Right atrium auricular region (tissue), 2 donors: ENCODE measurements around the gene NR2F2. TPM values are rescaled to one million over a fixed set of nuclear protein-coding genes. Genes with fewer than 3 reads are reported as not detected.

Source experiments
- DNase-seq: peaks from one replicate; pipeline ENCODE4 v3.0.0-alpha.2; 2019; ENCODE audit warnings: low spot score
- H3K27ac ChIP-seq, 2 donors: fragments of 200-600 bp; sonication (generic); 1 replicate in 1 of 2; 2 replicates in 1 of 2; pipeline ENCODE4 v1.5.1; 2016 to 2019
- H3K27me3 ChIP-seq, 2 donors: fragments of 200-600 bp; sonication (generic); one replicate each; pipeline versions ENCODE4 v1.5.1 to v1.6.0; 2017 to 2019
- H3K36me3 ChIP-seq: fragments of 200-600 bp; sonication (generic); one replicate; pipeline ENCODE4 v1.5.1; 2016
- H3K4me1 ChIP-seq, 2 donors: fragments of 200-600 bp; sonication (generic); one replicate each; pipeline versions ENCODE4 v1.5.1 to v1.6.0; 2017 to 2019
- H3K4me3 ChIP-seq, 2 donors: fragments of 200-600 bp; sonication (generic); 1 replicate in 1 of 2; 2 replicates in 1 of 2; pipeline ENCODE4 v1.5.1; 2017 to 2019; ENCODE audit warnings: mild to moderate bottlenecking in 1 of 2, moderate library complexity in 1 of 2
- H3K9me3 ChIP-seq, 2 donors: fragments of 200-600 bp; sonication (generic); one replicate each; pipeline ENCODE4 v1.5.1; 2019
- CTCF ChIP-seq, 2 donors: fragments of 200-600 bp; sonication (generic); IDR thresholded peaks; one replicate each; pipeline ENCODE4 v1.5.1; 2019; ENCODE audit warnings: antibody characterized with exemption in 2 of 2
- total RNA-seq, 2 donors: library from RNA; depleted of rRNA; stranded (reverse); fragments of >200 nt; gene quantifications; one replicate each; pipeline ENCODE4 v1.1.0, GENCODE V29; 2016

The NR2F2 gene
- total RNA-seq, 2 donors from 2014 or later = 25.0 to 26.7 TPM

- DNase-seq = no peak
- peaks cover 0 to 14% of the 10 kb centered on the region in 2 donors for H3K4me1 ChIP-seq
Observed at GRCh38 chr15:96334017-96334704, 3.7 kb downstream of the NR2F2 start.

GRCh38 chr15:96334705-96335410 is 4.4 kb downstream of the NR2F2 start:
- peaks cover 43% of the 10 kb centered on the region for H3K36me3 ChIP-seq
- H3K4me1 ChIP-seq = peaks cover 0 to 7% of the 10 kb centered on the region in 2 donors
- no peaks in the 10 kb centered on the region for H3K27me3 ChIP-seq
- peak overlapping the region; percentile 95 to 97 for H3K27ac ChIP-seq
- H3K4me3 ChIP-seq = peak overlapping the region; percentile 67 to 70
- no peaks in the 10 kb centered on the region for H3K9me3 ChIP-seq
- TF ChIP-seq CTCF (IDR thresholded peaks at IDR 0.05) = no peak
- DNase-seq = no peak

More at GRCh38 chr15:96334017-96334704, 3.7 kb downstream of the NR2F2 start:
- H3K4me3 ChIP-seq = peak overlapping the region; percentile 67 to 70
- no peak for TF ChIP-seq CTCF (IDR thresholded peaks at IDR 0.05)
- H3K27me3 ChIP-seq = no peaks in the 10 kb centered on the region
- peak overlapping the region; percentile 95 to 97 for H3K27ac ChIP-seq
- peaks cover 43% of the 10 kb centered on the region for H3K36me3 ChIP-seq
- H3K9me3 ChIP-seq = no peaks in the 10 kb centered on the region

- TF ChIP-seq CTCF (IDR thresholded peaks at IDR 0.05) = no peak
- Histone ChIP-seq H3K27me3 (no peaks in the 10 kb centered on the region), H3K4me3 (peak overlapping the region; percentile 67 to 70), H3K36me3 (peaks cover 43% of the 10 kb centered on the region), H3K4me1 (peaks cover 0 to 7% of the 10 kb centered on the region in 2 donors), H3K27ac (peak overlapping the region; percentile 95 to 97), H3K9me3 (no peaks in the 10 kb centered on the region)
- no peak for DNase-seq
Observed at GRCh38 chr15:96335411-96336024, 5.0 kb downstream of the NR2F2 start.

- Histone ChIP-seq H3K36me3 (peaks cover 43% of the 10 kb centered on the region), H3K27ac (peak overlapping the region; percentile 95 to 97), H3K27me3 (no peaks in the 10 kb centered on the region), H3K4me1 (peaks cover 0 to 7% of the 10 kb centered on the region in 2 donors), H3K9me3 (no peaks in the 10 kb centered on the region), H3K4me3 (peak overlapping the region; percentile 67 to 70)
- DNase-seq = no peak
- TF ChIP-seq CTCF (IDR thresholded peaks at IDR 0.05) = no peak
Observed at GRCh38 chr15:96336108-96336595, 5.7 kb downstream of the NR2F2 start.

- Histone ChIP-seq H3K9me3 (no peaks in the 10 kb centered on the region), H3K27ac (peak overlapping the region; percentile 95 to 97), H3K4me1 (peaks cover 0 to 11% of the 10 kb centered on the region in 2 donors), H3K27me3 (no peaks in the 10 kb centered on the region), H3K4me3 (peak overlapping the region; percentile 67 to 70), H3K36me3 (peaks cover 43% of the 10 kb centered on the region)
- TF ChIP-seq CTCF (IDR thresholded peaks at IDR 0.05) = no peak
- DNase-seq = peak; percentile 56
Observed at GRCh38 chr15:96336596-96337364, 6.3 kb downstream of the NR2F2 start.
